Right ventricle myocardium inferior (tissue), 1 donor: Measurements from ENCODE around the gene ZBTB20. TPM values are rescaled to one million over a fixed set of nuclear protein-coding genes. Genes with fewer than 3 reads are reported as not detected.

Source experiments
- ATAC-seq: fragments of 200-7000 bp; cut with Tn5 transposase; one replicate; pipeline ENCODE4 v1.9.1; 2020; ENCODE audit warnings: mild to moderate bottlenecking, moderate library complexity
- DNase-seq: peaks from one replicate; pipeline ENCODE4 v3.0.0; 2021; ENCODE audit errors: missing footprints
- intact Hi-C: fragments of 100-400 bp; cut with DNase I; formaldehyde crosslinking; loops from one replicate; pipeline ENCODE4 v1.11.0; 2022
- total RNA-seq: library from RNA; stranded (reverse); fragmentation: NEBNext Ultra II Directional; extraction: Animal tissue kit (Norgen Biotek cat#: 25700); gene quantifications from one replicate; pipeline ENCODE4 v1.2.1, GENCODE V29; 2021
- donor health status: DM: no; HTN: yes; CAD: no; lungs with severe emphysema.

Gene ZBTB20
- total RNA-seq, 1 donor from 2014 or later, result 55.7 TPM

DNA sequence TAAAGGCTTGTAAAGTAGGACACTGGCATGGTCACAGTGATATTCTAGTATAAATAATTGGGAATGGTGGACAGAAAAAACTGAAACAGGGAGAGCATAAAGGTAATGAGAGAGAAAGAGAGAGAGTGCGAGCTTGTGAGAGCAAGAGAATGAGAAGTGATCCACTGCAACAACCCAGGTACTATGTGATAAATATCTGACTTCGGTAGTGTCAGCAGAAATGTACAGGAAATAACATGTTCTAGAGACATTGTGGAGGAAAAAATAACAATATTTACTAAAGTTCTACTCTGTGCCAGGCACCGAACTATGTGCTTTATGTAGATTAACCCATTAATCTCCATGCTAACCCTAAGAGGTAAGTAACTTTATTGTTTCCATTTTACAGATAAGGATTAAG lies 425.9 kb downstream of the ZBTB20 start:
- intact Hi-C loops, result no loop called here
- no peak for ATAC-seq
- no peak for DNase-seq

DNA sequence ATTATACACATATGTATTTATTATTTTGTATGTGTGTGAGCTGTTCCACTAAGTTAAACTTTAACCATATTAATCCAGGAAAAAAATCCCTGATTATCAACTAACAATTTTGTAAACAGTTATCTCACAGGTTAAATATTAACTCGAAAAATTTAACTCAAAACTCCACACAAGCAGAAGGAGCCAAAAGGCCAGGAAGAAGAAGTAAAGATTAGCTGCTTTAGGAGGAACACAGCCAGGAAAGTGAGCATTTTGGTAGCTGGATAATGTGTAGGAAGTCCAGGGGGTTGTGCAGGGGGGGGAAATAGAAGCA lies 428.2 kb downstream of the ZBTB20 start:
- ATAC-seq (no peak), DNase-seq (no peak)
- intact Hi-C loops, result no loop called here

GRCh38 chr3:114718071-114718897 lies 428.8 kb downstream of the ZBTB20 start:
- intact Hi-C loops, result no loop called here
- ATAC-seq, result no peak

DNA sequence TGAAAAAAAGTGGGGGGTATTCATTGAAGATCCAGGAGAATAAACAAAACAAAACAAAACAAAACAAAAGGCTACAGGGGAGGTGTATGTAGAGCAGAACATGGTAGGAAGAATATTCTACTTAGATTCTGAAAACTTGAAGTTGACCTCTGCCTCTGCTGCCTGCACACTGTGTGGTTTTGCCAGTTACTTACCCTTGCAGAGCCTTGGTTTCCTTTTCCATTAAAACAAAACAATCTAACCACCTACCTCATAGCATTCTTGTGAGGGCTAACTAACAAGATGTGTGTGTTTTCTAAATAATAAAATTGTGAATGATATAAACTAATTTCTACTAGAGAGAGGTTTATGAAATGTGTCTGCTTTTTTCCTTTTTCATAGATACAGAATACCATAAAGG lies 430.2 kb downstream of the ZBTB20 start:
- intact Hi-C loops, result no loop called here
- ATAC-seq (no peak), DNase-seq (no peak)

More at GRCh38 chr3:114718071-114718897, 428.8 kb downstream of the ZBTB20 start:
- no peak for DNase-seq

- ATAC-seq (no peak), DNase-seq (no peak)
- intact Hi-C loops, result no loop called here
These were observed 431.0 kb downstream of the ZBTB20 start for GRCh38 chr3:114716126-114716525.

GRCh38 chr3:114714957-114715460 lies 432.1 kb downstream of the ZBTB20 start:
- intact Hi-C loops, result no loop called here
- ATAC-seq (no peak), DNase-seq (no peak)

DNA sequence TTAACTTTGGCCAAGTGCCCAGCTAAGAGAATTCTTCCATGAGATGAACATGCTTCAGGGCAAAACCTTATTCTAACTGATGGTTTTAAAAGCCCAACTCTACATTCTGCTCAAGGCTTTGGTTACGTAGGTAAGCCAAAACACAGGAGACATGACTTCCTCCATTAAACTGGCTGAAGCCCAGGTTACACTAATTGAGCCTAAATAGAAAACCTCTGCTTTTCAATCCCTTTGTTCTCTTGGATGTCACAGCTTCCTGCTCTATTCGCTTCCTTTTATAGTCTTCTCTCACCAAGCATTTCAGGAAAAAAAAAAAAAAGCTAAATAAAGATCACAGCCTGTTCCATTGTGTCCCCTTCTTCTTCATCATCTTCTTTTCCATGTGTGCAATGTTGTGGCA lies 432.9 kb downstream of the ZBTB20 start:
- DNase-seq (no peak), ATAC-seq (no peak)
- intact Hi-C loops, result no loop called here

- ATAC-seq, result peak; percentile 62
- no peak for DNase-seq
- intact Hi-C loops, result no loop called here
These were observed 434.2 kb downstream of the ZBTB20 start for GRCh38 chr3:114712728-114713492.

DNA sequence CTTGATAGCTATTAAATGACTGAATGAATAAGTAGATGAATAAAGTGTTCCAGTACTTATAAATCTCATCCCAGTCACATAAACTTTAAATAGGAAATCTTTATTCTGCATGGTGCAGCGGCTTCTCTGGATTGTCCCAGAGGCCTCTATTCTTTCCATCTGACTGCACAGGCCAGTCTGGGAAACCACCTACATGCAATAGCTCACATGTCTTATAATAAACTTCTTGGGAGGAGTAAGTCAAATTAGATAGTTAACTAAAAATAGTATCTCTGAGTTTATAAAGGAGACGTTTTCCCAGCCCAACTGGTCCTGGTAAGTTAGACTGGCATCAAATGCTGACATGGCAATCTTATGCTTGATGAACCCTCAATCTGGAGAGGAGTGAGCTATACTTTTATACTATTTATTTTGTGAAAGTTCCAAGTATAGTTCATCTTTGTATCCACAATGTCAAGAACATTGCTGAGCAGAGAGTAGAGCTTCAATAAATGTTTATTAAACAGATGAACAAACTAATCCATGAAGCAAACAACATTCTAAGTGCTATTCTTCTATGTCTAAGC lies 435.7 kb downstream of the ZBTB20 start:
- DNase-seq, result no peak
- intact Hi-C loops, result no loop called here
- no peak for ATAC-seq

DNA sequence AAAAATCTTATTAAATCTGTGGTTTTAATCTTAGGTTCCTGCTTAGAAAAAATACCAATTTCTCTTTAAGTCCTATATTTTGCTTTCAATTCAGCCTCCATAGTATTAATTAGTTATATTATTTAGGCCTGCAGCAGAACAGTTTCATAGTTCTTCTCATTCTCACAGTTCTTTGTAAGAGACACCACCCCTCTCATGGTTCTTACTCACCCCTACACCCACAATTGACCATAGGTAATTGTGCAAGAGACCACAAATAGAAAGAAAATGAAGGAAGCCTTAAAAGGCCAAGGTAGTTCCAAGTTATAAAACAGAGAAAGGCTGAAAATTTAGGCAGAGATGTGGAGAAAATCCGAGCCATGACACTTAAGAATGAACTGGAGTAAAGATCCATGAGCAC lies 438.0 kb downstream of the ZBTB20 start:
- no peak for ATAC-seq
- no peak for DNase-seq
- intact Hi-C loops, result no loop called here

- no peak for DNase-seq
- intact Hi-C loops, result no loop called here
These were observed 439.7 kb downstream of the ZBTB20 start for GRCh38 chr3:114707252-114707860.

GRCh38 chr3:114706591-114707232 lies 440.4 kb downstream of the ZBTB20 start:
- intact Hi-C loops, result no loop called here
- DNase-seq (no peak), ATAC-seq (peak; percentile 85)

More at GRCh38 chr3:114707252-114707860, 439.7 kb downstream of the ZBTB20 start:
- ATAC-seq, result no peak

GRCh38 chr3:114700637-114701234 lies 446.4 kb downstream of the ZBTB20 start:
- DNase-seq (no peak), ATAC-seq (no peak)
- intact Hi-C loops, result no loop called here

GRCh38 chr3:114698146-114699105 lies 448.7 kb downstream of the ZBTB20 start:
- no peak for ATAC-seq
- DNase-seq, result no peak
- intact Hi-C loops, result no loop called here

- intact Hi-C loops, result no loop called here
- ATAC-seq, result no peak
These were observed 449.7 kb downstream of the ZBTB20 start for GRCh38 chr3:114697401-114697800.

GRCh38 chr3:114694251-114694650 lies 452.8 kb downstream of the ZBTB20 start:
- intact Hi-C loops, result no loop called here
- DNase-seq (no peak), ATAC-seq (no peak)

More at GRCh38 chr3:114697401-114697800, 449.7 kb downstream of the ZBTB20 start:
- no peak for DNase-seq

GRCh38 chr3:114691871-114692270 lies 455.2 kb downstream of the ZBTB20 start:
- intact Hi-C loops, result no loop called here
- ATAC-seq (no peak), DNase-seq (no peak)
